ENCODE measurements around the gene KIF9.
"Not testable (repeated sequence)": the region's sequence is repeated elsewhere in the genome, so short reads cannot be mapped to it uniquely, and the experiment has no call there.

Gene KIF9

GRCh38 chr3:47250309-47251060 lies 32.1 kb downstream of the KIF9 start:
- no peak for DNase-seq

- no peak for DNase-seq
Measured at GRCh38 chr3:47247131-47248064, 35.2 kb downstream of the KIF9 start.

GRCh38 chr3:47245271-47245670 lies 37.3 kb downstream of the KIF9 start:
- DNase-seq = no peak

DNA sequence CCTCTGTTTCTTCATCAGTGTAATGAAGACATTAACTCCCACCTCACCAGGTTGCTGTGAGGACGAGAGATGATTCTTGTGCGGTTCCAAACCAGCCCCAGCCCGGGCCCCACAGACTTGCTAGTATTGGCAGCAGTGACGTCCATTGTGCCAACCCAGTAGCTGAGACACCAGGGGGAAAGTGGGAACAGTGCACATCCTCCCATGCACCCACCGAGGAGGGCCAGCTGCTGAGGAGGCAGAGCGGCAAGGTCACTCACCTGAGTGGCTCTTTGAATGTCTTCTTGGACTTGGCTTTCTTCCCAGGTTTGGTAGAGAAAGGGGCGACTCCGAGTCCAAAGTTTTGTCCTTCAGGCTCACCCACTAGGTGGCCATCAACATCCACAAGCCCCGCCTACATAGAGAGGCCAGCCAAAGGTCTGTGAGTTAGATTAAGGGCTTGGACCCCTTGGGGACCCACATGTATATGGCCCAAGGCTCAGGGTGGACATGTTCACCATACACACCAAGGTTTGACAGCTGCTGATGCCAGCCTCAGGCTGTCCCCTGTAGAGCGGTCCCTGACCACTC lies 38.0 kb downstream of the KIF9 start:
- no peak for DNase-seq

DNA sequence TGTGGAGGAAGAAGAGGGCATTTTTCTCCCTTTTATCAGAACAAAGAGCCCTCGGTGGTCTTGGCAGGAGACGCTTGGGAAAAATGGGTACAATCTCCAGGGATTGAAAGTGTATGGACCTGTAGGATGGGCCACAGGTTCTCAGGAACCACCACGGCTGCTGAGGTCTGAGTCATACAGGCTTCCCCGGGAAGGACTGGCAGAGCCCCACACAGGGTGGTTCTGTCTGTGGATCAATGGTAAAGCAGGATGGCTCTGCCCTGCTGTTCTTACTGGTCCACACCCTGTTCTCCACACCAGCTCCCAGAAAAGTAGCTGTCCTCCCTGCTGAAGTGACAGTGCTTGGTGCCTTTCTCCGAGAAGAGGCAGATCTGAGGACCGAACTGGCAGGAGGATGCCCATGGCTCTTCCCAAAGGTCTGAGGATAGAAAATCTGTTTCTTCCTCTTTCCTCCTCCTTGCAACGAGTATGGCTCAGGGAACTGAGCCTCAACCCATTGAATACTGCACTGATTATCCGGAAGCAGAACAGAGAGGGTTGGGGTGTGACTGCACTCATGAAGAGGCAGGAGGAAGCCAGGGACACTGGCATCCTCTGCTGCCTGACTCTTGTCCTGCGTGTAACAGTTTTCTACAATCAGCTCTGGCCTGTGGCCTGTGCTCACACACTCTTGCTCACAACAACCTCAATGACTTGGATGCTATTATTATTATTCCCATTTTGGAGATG lies 39.0 kb downstream of the KIF9 start:
- no peak for DNase-seq

- no peak for DNase-seq
Measured at GRCh38 chr3:47239929-47240328, 42.7 kb downstream of the KIF9 start.

- no peak for DNase-seq
Measured at GRCh38 chr3:47238017-47238416, 44.6 kb downstream of the KIF9 start.

- no peak for DNase-seq
Measured at GRCh38 chr3:47228088-47228487, 54.5 kb downstream of the KIF9 start.

- DNase-seq = no peak
Measured at GRCh38 chr3:47227678-47228077, 54.9 kb downstream of the KIF9 start.

- DNase-seq = no peak
Measured at GRCh38 chr3:47225310-47225906, 57.2 kb downstream of the KIF9 start.

GRCh38 chr3:47223755-47224154 lies 58.8 kb downstream of the KIF9 start:
- no peak for DNase-seq

DNA sequence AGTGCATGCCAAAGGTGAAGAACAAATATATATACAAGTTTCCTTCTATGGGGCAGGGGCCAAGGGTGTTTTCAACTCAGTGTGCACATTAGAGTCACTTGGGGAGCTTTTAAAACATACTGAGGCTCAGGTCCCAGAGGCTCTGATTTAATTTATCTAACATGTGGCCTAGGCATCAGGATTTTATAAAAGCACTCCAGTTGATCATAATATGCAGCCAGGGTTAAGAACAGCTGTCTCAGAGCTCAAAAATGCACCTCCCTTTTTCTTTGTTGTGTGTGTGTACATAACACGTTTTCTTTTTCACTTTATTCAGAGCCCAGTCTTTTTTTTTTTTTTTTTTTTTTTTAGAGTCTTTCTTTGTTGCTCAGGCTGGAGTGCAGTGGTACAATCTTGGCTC lies 60.8 kb downstream of the KIF9 start:
- DNase-seq = no peak

DNA sequence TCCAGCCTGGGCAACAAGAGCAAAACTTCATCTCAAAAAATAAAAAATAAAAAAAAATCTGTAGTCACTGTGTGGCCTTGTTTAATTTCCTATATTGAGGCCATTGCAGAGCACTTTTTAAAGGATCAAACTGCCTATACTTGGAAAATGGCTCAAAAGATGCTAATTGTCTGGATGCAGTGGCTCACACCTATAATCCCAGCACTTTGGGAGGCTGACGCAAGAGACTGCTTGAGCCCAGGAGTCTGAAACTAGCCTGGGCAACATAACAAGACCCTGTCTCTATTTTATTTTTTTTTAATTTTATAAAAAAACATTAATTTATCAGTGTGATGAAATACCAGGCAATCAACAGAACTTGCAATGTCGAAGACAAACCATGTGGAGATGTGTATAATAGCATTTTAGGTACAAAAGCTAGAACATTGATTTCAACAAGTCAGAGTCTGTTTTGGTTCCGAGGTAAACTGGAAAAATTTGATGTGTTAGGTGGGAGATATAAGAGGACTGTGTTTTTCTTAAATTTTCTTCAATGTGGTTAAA lies 71.7 kb downstream of the KIF9 start:
- DNase-seq = no peak

- DNase-seq = not testable (repeated sequence)
Measured at GRCh38 chr3:47206022-47206421, 76.6 kb downstream of the KIF9 start.

DNA sequence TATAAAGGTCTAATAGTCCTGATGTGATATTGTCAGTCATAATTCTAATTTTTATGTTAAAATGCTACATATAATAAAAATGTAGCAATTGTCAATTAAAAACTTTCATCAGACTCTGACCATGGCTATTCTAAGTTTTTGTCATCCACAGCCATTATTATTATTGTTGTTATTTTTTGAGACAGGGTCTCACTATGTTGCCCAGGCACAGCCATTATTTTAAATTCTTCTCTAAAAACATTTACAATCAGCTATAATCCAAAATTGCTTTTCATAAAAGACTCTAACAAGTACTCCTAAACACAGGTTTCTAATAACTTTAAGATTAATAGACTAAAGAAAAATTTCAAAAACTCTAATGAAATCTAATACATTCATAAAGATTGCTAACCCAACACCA lies 77.7 kb downstream of the KIF9 start:
- DNase-seq = no peak

- no peak for DNase-seq
Measured at GRCh38 chr3:47202542-47202941, 80.1 kb downstream of the KIF9 start.

DNA sequence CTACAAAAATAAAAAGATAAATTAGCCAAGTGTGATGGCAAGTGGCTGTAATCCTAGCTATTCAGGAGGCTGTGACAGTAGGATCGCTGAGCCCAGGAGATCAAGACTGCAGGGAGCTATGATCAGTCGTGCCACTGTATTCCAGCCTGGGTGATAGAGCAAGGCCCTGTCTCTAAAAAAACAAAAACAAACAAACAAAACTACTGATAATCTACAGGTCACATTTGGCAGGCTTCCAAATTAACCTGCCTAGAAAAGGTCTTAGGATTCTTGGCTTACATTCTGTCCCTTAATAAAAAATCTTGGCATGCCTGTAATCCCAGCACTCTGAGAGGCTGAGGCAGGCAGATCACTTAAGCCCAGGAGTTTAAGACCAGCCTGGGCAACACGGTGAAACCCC lies 85.3 kb downstream of the KIF9 start:
- no peak for DNase-seq

GRCh38 chr3:47194994-47195393 lies 87.6 kb downstream of the KIF9 start:
- DNase-seq = no peak

GRCh38 chr3:47193871-47194859 lies 88.4 kb downstream of the KIF9 start:
- DNase-seq = no peak

DNA sequence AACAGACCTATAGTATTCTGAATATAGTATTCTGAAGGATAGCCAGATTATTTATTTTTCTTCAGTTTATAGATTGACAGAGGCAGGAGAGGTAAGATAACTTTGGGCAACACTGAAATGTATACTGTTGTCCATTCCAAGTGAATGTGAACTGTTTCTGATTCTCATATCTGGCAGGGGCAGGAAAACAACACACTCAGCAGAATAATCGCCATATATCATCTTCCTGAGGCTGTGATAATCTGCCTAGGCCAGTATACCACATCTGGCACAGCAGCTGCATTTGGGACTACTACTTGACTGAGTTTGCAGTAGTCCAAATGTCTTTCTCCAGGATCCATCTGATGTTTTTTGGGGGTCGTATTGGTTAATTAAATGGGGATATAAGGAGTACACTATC lies 96.3 kb downstream of the KIF9 start:
- no peak for DNase-seq

- not testable (repeated sequence) for DNase-seq
Measured at GRCh38 chr3:47181685-47182084, 100.9 kb downstream of the KIF9 start.

Measured in NCI-H1694 (cell line).